Suprapubic skin (tissue), 4 donors: Measurements from ENCODE around the gene GSG1L2. TPM values are rescaled to one million over a fixed set of nuclear protein-coding genes. Genes with fewer than 3 reads are reported as not detected.

ENCODE experiments used
- total RNA-seq, 4 donors: library from RNA; depleted of rRNA; stranded (reverse); fragments of >200 nt; gene quantifications; one replicate each; pipeline ENCODE4 v1.1.0, GENCODE V29; 2016

GSG1L2 gene
- total RNA-seq, 4 donors from 2014 or later: not detected

Other genes with a start within 250 kb of the GSG1L2 start
- gene STX8, start 246.3 kb downstream of the GSG1L2 start, total RNA-seq: 10 to 100 TPM; 21.5 to 74.0 (median 38.4) TPM
- gene CFAP52, start 245.4 kb downstream of the GSG1L2 start, total RNA-seq: not detected
- gene USP43, start 176.6 kb downstream of the GSG1L2 start, total RNA-seq: 1 to 10 TPM; 3.1 to 7.2 (median 4.2) TPM
- not detected for gene DHRS7C, start 30.5 kb downstream of the GSG1L2 start, total RNA-seq
- under 1 TPM in 3 of 4 donors, not detected in 1; 0.40 to 0.76 (median 0.49) TPM for gene GLP2R, start 3.8 kb upstream of the GSG1L2 start, total RNA-seq
- 1 to 10 TPM in 1 of 4 donors, under 1 TPM in 3; 0.42 to 1.9 (median 0.69) TPM for gene RCVRN, start 83.2 kb upstream of the GSG1L2 start, total RNA-seq